Measurements from ENCODE around the gene MOV10L1. TPM values are rescaled to one million over a fixed set of nuclear protein-coding genes. Genes with fewer than 3 reads are reported as not detected.

The MOV10L1 gene
- total and polyA plus RNA-seq, 5 donors from 2014 or later, result not detected

- H3K27me3 Mint-ChIP-seq, result no peaks in the 10 kb centered on the region
- DNase-seq (no peak), ATAC-seq (ENCODE audit: low read depth in 2 of 2) (no peak)
- Histone ChIP-seq H3K9me3 (ENCODE audit: control insufficient read depth in 2 of 2, low read length in 2 of 2) (no peaks in the 10 kb centered on the region), H3K4me1 (ENCODE audit: control insufficient read depth, insufficient read depth, low read length, poor library complexity, severe bottlenecking) (peaks cover 49% of the 10 kb centered on the region), H3K27ac (ENCODE audit: insufficient read depth, low read length, poor library complexity, severe bottlenecking) (peak overlapping the region; percentile 97), H3K27me3 (ENCODE audit: control insufficient read depth, insufficient read depth, low read length) (no peaks in the 10 kb centered on the region), H3K4me3 (ENCODE audit: low read depth, low read length) (no peak overlapping the region), H3K36me3 (ENCODE audit: control insufficient read depth, insufficient read depth, low read length) (peaks cover 19% of the 10 kb centered on the region)
- H3K36me3 Mint-ChIP-seq, result peaks cover 5% of the 10 kb centered on the region
- H3K9me3 Mint-ChIP-seq, result no peaks in the 10 kb centered on the region
- no peak overlapping the region for H3K27ac Mint-ChIP-seq
- H3K4me1 Mint-ChIP-seq, result peaks cover 4 to 32% (median 11%) of the 10 kb centered on the region in 4 donors
- H3K4me3 Mint-ChIP-seq, result no peak overlapping the region
These were observed 104.4 kb downstream of the MOV10L1 start for GRCh38 chr22:50194037-50194805.

- Histone ChIP-seq H3K36me3 (ENCODE audit: control insufficient read depth, insufficient read depth, low read length) (peaks cover 19% of the 10 kb centered on the region), H3K4me3 (ENCODE audit: low read depth, low read length) (no peak overlapping the region), H3K27ac (ENCODE audit: insufficient read depth, low read length, poor library complexity, severe bottlenecking) (no peak overlapping the region), H3K4me1 (ENCODE audit: control insufficient read depth, insufficient read depth, low read length, poor library complexity, severe bottlenecking) (peaks cover 39% of the 10 kb centered on the region), H3K9me3 (ENCODE audit: control insufficient read depth in 2 of 2, low read length in 2 of 2) (no peaks in the 10 kb centered on the region), H3K27me3 (ENCODE audit: control insufficient read depth, insufficient read depth, low read length) (no peaks in the 10 kb centered on the region)
- Mint-ChIP-seq H3K27ac (no peak overlapping the region), H3K36me3 (peaks cover 4% of the 10 kb centered on the region), H3K4me1 (peaks cover 4 to 25% (median 11%) of the 10 kb centered on the region in 4 donors), H3K9me3 (no peaks in the 10 kb centered on the region), H3K27me3 (no peaks in the 10 kb centered on the region), H3K4me3 (peak overlapping the region in 1 of 4 donors; percentile 47)
- ATAC-seq (ENCODE audit: low read depth in 2 of 2) (no peak), DNase-seq (no peak)
These were observed 106.5 kb downstream of the MOV10L1 start for GRCh38 chr22:50196256-50196655.

DNA sequence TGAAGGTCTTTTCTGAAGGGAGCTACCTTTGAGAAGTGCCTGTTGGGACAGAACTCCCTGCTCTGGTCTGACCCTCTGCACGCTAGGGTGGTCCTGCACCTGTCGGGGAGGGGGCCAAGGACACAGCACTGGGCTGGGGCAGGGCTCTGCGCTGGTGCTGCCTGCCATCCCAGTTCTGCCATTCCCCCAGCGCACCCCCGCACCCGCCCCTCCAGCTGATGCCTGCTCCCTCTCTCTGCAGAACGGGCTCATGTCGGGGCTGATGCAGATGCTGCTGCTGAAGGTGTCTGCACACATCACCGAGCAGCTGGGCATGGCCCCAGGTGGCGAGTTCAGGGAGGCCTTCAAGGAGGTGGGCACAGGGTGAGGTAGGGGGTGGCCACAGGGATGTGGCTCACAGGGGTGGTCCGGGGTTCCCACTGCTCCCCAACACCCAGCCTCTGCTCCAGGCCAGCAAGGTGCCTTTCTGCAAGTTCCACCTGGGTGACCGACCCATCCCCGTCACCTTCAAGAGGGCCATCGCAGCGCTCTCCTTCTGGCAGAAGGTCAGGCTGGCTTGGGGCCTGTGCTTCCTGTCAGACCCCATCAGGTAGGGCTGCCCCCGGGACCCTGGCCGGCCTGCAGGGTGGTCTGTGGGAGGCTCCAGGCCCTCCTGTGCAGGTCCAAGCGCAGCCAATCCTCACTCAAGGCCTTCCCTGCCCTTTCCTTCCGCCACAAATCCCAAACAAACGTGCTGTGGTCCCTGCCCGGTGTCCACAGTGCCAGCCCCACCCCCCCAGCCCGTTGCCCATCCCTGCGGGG, 107.4 kb downstream of the MOV10L1 start:
- DNase-seq, result no peak
- Histone ChIP-seq H3K27me3 (ENCODE audit: control insufficient read depth, insufficient read depth, low read length) (no peaks in the 10 kb centered on the region), H3K36me3 (ENCODE audit: control insufficient read depth, insufficient read depth, low read length) (peaks cover 19% of the 10 kb centered on the region), H3K4me1 (ENCODE audit: control insufficient read depth, insufficient read depth, low read length, poor library complexity, severe bottlenecking) (peaks cover 38% of the 10 kb centered on the region), H3K9me3 (ENCODE audit: control insufficient read depth in 2 of 2, low read length in 2 of 2) (no peaks in the 10 kb centered on the region), H3K27ac (ENCODE audit: insufficient read depth, low read length, poor library complexity, severe bottlenecking) (no peak overlapping the region), H3K4me3 (ENCODE audit: low read depth, low read length) (no peak overlapping the region)
- no peaks in the 10 kb centered on the region for H3K9me3 Mint-ChIP-seq
- H3K4me3 Mint-ChIP-seq, result peak overlapping the region in 1 of 4 donors; percentile 47
- H3K27me3 Mint-ChIP-seq, result no peaks in the 10 kb centered on the region
- H3K27ac Mint-ChIP-seq, result no peak overlapping the region
- no peaks in the 10 kb centered on the region for H3K36me3 Mint-ChIP-seq
- ATAC-seq (ENCODE audit: low read depth in 2 of 2), result no peak
- H3K4me1 Mint-ChIP-seq, result peaks cover 4 to 21% (median 8%) of the 10 kb centered on the region in 4 donors

DNA sequence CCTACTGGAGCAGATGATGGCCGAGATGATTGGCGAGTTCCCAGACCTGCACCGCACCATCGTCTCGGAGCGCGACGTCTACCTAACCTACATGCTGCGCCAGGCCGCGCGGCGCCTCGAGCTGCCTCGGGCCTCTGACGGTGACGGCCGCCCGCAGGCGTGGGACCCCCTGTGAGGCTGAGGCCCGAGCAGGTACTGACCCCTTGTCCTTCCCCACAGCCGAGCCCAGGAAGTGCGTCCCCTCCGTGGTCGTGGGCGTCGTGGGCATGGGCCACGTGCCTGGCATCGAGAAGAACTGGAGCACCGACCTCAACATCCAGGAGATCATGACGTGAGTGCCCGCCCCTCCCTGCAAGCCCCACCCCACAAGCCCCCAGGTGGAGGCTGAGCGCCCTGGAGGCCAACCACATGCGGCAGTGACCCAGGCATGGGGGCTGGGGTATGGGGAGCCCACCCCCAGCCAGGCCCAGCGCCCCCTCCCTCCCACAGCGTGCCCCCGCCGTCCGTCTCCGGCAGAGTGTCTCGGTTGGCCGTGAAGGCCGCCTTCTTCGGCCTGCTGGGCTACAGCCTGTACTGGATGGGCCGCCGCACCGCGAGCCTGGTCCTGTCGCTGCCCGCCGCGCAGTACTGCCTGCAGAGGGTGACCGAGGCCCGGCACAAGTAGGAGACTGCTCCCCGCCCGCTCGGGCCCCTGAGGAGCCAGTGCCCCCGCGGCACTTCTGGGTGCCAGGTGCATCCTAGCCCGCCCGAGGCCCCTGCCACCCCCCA, 108.2 kb downstream of the MOV10L1 start:
- Histone ChIP-seq H3K9me3 (ENCODE audit: control insufficient read depth in 2 of 2, low read length in 2 of 2) (no peaks in the 10 kb centered on the region), H3K4me3 (ENCODE audit: low read depth, low read length) (no peak overlapping the region), H3K27ac (ENCODE audit: insufficient read depth, low read length, poor library complexity, severe bottlenecking) (no peak overlapping the region), H3K4me1 (ENCODE audit: control insufficient read depth, insufficient read depth, low read length, poor library complexity, severe bottlenecking) (peaks cover 33% of the 10 kb centered on the region), H3K27me3 (ENCODE audit: control insufficient read depth, insufficient read depth, low read length) (no peaks in the 10 kb centered on the region), H3K36me3 (ENCODE audit: control insufficient read depth, insufficient read depth, low read length) (peaks cover 19% of the 10 kb centered on the region)
- ATAC-seq (ENCODE audit: low read depth in 2 of 2) (no peak), DNase-seq (no peak)
- H3K4me1 Mint-ChIP-seq, result peaks cover 0 to 20% (median 6%) of the 10 kb centered on the region in 4 donors
- H3K9me3 Mint-ChIP-seq, result no peaks in the 10 kb centered on the region
- no peak overlapping the region for H3K4me3 Mint-ChIP-seq
- H3K36me3 Mint-ChIP-seq, result no peaks in the 10 kb centered on the region
- no peak overlapping the region for H3K27ac Mint-ChIP-seq
- H3K27me3 Mint-ChIP-seq, result no peaks in the 10 kb centered on the region

DNA sequence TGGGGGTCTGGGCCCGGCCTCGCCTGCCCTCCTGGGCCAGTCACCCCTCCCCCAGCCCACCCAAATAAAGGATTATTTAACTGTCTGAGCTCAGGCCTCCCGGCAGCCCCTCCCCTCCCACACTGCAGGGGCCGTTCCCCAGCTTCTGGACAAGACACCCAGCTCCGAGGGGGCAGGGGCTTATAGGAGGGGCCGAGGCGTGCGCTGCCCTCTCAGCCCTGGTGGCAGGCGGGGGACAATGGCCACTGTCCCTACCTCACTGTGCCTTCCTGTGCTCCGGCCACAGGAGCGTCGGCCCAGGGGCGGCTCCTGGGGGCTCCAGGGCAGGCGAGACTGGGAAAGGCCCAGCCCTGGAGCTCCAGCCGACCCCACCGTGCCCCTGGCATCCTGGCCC, 108.8 kb downstream of the MOV10L1 start:
- ATAC-seq (ENCODE audit: low read depth in 2 of 2) (no peak), DNase-seq (no peak)
- Histone ChIP-seq H3K4me1 (ENCODE audit: control insufficient read depth, insufficient read depth, low read length, poor library complexity, severe bottlenecking) (peaks cover 28% of the 10 kb centered on the region), H3K4me3 (ENCODE audit: low read depth, low read length) (no peak overlapping the region), H3K9me3 (ENCODE audit: control insufficient read depth in 2 of 2, low read length in 2 of 2) (no peaks in the 10 kb centered on the region), H3K36me3 (ENCODE audit: control insufficient read depth, insufficient read depth, low read length) (peaks cover 22% of the 10 kb centered on the region), H3K27ac (ENCODE audit: insufficient read depth, low read length, poor library complexity, severe bottlenecking) (no peak overlapping the region), H3K27me3 (ENCODE audit: control insufficient read depth, insufficient read depth, low read length) (no peaks in the 10 kb centered on the region)
- H3K36me3 Mint-ChIP-seq, result peaks cover 4% of the 10 kb centered on the region
- H3K27me3 Mint-ChIP-seq, result no peaks in the 10 kb centered on the region
- H3K27ac Mint-ChIP-seq, result no peak overlapping the region
- H3K9me3 Mint-ChIP-seq, result no peaks in the 10 kb centered on the region
- H3K4me1 Mint-ChIP-seq, result peaks cover 0 to 24% (median 10%) of the 10 kb centered on the region in 4 donors
- peak overlapping the region in 1 of 4 donors; percentile 71 for H3K4me3 Mint-ChIP-seq

- no peak for ATAC-seq (ENCODE audit: low read depth in 2 of 2)
- no peaks in the 10 kb centered on the region for H3K9me3 Mint-ChIP-seq
- no peaks in the 10 kb centered on the region for H3K9me3 ChIP-seq (ENCODE audit: control insufficient read depth in 2 of 2, low read length in 2 of 2)
- peaks cover 24% of the 10 kb centered on the region for H3K4me1 ChIP-seq (ENCODE audit: control insufficient read depth, insufficient read depth, low read length, poor library complexity, severe bottlenecking)
- H3K27ac ChIP-seq (ENCODE audit: insufficient read depth, low read length, poor library complexity, severe bottlenecking), result no peak overlapping the region
- H3K27me3 ChIP-seq (ENCODE audit: control insufficient read depth, insufficient read depth, low read length), result no peaks in the 10 kb centered on the region
- peak overlapping the region; percentile 71 to 84 (median 72) for H3K4me3 Mint-ChIP-seq
- H3K36me3 ChIP-seq (ENCODE audit: control insufficient read depth, insufficient read depth, low read length), result peaks cover 21% of the 10 kb centered on the region
- H3K4me3 ChIP-seq (ENCODE audit: low read depth, low read length), result no peak overlapping the region
- no peaks in the 10 kb centered on the region for H3K27me3 Mint-ChIP-seq
- H3K27ac Mint-ChIP-seq, result peak overlapping the region in 1 of 3 donors; percentile 25
- DNase-seq, result no peak
- H3K36me3 Mint-ChIP-seq, result peaks cover 8% of the 10 kb centered on the region
- peaks cover 0 to 30% (median 14%) of the 10 kb centered on the region in 4 donors for H3K4me1 Mint-ChIP-seq
These were observed 109.5 kb downstream of the MOV10L1 start for GRCh38 chr22:50199251-50199721.

DNA sequence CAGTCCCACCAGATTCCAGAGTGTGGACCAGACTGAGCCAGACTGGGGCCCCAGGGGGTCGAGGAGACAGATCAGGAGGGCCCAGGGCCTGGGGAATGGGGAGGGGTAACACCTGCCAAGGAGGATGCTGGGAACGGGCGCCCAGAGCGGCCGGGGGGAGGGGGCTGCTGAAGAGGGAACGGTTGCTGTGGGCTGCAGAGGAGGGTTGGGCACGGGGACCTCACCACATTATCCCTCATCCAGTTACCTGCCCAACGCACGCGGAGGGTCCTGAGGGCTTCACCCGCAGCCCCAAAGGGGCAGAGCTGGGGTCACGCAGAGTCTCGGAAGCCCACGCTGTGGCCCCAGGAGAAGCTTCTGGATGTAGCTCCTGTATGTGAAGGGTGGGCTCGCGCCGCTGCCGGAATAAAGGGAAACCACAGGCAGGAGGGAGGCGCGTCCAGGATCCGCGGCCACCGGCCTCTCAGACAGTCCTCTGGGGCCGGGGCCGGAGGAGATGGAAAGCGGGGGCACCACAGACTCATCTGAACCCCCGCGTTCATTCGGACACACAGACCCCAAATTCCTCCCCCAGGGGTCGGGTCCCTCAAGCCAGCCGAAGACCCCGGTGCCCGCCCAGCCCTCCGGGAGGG, 110.1 kb downstream of the MOV10L1 start:
- peaks cover 15% of the 10 kb centered on the region for H3K36me3 ChIP-seq (ENCODE audit: control insufficient read depth, insufficient read depth, low read length)
- Mint-ChIP-seq H3K27me3 (no peaks in the 10 kb centered on the region), H3K4me1 (peaks cover 0 to 35% (median 18%) of the 10 kb centered on the region in 4 donors), H3K27ac (peak overlapping the region in 1 of 3 donors; percentile 25), H3K36me3 (peaks cover 8% of the 10 kb centered on the region), H3K4me3 (peak overlapping the region; percentile 71 to 84 (median 72)), H3K9me3 (no peaks in the 10 kb centered on the region)
- H3K9me3 ChIP-seq (ENCODE audit: control insufficient read depth in 2 of 2, low read length in 2 of 2), result no peaks in the 10 kb centered on the region
- H3K4me1 ChIP-seq (ENCODE audit: control insufficient read depth, insufficient read depth, low read length, poor library complexity, severe bottlenecking), result peaks cover 24% of the 10 kb centered on the region
- DNase-seq, result peak in 1 of 3 donors; percentile 24
- no peak for ATAC-seq (ENCODE audit: low read depth in 2 of 2)
- H3K4me3 ChIP-seq (ENCODE audit: low read depth, low read length), result no peak overlapping the region
- H3K27ac ChIP-seq (ENCODE audit: insufficient read depth, low read length, poor library complexity, severe bottlenecking), result peak overlapping the region; percentile 61
- H3K27me3 ChIP-seq (ENCODE audit: control insufficient read depth, insufficient read depth, low read length), result no peaks in the 10 kb centered on the region
